ENCODE results near the gene ZNF451. TPM values are rescaled to one million over a fixed set of nuclear protein-coding genes. Genes with fewer than 3 reads are reported as not detected.

The ZNF451 gene
- total RNA-seq, 1 donor from 2014 or later = 34.4 TPM

DNA sequence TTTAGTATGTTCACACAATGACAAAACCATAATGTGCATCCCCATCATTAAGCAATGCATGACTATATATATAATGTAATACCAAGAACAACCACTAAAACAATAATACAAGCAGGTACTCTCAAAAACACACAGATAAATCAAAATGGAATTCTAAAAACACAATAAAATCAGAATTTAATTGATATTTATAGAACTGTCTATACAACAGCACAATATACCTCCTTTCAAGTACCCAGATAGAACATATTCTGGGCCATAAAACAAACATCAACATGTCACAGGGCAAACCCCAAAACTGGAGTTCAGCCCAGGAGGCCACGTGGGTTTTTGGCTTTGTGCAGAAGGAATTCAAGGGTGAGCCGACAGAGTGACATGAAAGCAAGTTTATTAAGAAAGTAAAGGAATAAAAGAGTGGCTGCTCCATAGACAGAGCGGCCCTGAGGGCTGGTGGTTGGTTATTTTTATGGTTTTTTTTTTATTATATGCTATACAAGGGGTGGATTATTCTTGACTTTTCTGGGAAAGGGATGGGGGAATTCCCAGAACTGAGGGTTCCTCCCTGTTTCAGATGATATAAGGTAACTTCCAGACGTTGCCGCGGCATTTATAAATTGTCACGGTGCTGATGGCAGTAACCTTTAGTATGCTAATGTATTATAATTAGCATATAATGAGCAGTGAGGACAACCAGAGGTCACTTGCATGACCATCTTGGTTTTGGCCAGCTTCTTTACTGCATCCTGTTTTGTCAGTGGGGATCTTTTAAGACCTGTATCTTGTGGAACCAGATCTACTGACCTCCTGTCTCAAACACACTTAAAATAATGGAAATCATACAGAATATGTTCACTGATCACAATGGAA is 126.5 kb downstream of the ZNF451 start:
- Histone ChIP-seq H3K27me3 (ENCODE audit: control insufficient read depth, insufficient read depth, low read length) (no peaks in the 10 kb centered on the region), H3K4me3 (ENCODE audit: low read depth, low read length) (no peak overlapping the region), H3K36me3 (ENCODE audit: control insufficient read depth, insufficient read depth, low read length) (no peaks in the 10 kb centered on the region)
- TF ChIP-seq, protein P1, sequence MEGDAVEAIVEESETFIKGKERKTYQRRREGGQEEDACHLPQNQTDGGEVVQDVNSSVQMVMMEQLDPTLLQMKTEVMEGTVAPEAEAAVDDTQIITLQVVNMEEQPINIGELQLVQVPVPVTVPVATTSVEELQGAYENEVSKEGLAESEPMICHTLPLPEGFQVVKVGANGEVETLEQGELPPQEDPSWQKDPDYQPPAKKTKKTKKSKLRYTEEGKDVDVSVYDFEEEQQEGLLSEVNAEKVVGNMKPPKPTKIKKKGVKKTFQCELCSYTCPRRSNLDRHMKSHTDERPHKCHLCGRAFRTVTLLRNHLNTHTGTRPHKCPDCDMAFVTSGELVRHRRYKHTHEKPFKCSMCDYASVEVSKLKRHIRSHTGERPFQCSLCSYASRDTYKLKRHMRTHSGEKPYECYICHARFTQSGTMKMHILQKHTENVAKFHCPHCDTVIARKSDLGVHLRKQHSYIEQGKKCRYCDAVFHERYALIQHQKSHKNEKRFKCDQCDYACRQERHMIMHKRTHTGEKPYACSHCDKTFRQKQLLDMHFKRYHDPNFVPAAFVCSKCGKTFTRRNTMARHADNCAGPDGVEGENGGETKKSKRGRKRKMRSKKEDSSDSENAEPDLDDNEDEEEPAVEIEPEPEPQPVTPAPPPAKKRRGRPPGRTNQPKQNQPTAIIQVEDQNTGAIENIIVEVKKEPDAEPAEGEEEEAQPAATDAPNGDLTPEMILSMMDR (IDR thresholded peaks at IDR 0.05; ENCODE audit: insufficient read depth, low read length, poor library complexity, severe bottlenecking) = no peak
- DNase-seq (ENCODE audit: low read depth) = no peak

DNA sequence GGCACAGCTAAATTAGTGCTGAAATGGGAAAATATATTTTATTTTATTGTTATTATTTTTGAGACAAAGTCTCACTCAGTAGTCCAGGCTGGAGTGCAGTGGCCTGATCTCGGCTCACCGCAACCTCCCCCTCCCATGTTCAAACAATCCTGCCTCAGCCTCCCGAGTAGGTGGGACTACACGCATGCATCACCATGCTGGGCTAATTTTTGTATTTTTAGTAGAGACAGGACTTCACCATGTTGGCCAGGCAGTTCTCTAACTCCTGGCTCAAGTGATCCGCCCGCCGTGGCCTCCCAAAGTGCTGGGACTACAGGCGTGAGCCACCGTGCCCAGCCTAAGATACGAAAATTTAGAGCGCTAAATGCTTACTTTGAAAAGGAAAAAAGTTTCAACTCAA is 127.3 kb downstream of the ZNF451 start:
- no peaks in the 10 kb centered on the region for H3K27me3 ChIP-seq (ENCODE audit: control insufficient read depth, insufficient read depth, low read length)
- H3K4me3 ChIP-seq (ENCODE audit: low read depth, low read length) = no peak overlapping the region
- no peak for DNase-seq (ENCODE audit: low read depth)
- TF ChIP-seq, protein P1 (IDR thresholded peaks at IDR 0.05; ENCODE audit: insufficient read depth, low read length, poor library complexity, severe bottlenecking) = no peak
- H3K36me3 ChIP-seq (ENCODE audit: control insufficient read depth, insufficient read depth, low read length) = no peaks in the 10 kb centered on the region

Other genes with a start within 250 kb of the ZNF451 start
- gene BEND6, start 135.1 kb upstream of the ZNF451 start, total RNA-seq = 2.7 and 2.8 TPM in 2 replicates
- 5.7 and 6.6 TPM in 2 replicates for gene KIAA1586, start 43.5 kb upstream of the ZNF451 start, total RNA-seq
- 6.2 and 8.3 TPM in 2 replicates for gene BAG2, start 82.1 kb downstream of the ZNF451 start, total RNA-seq
- 16.5 and 21.5 TPM in 2 replicates for gene RAB23, start 132.1 kb downstream of the ZNF451 start, total RNA-seq
- gene PRIM2, start 227.4 kb downstream of the ZNF451 start, total RNA-seq = 16.2 and 17.9 TPM in 2 replicates